ENCODE results near the gene DEFB118.

Gene DEFB118

GRCh38 chr20:31415653-31416052 is 47.3 kb downstream of the DEFB118 start:
- H3K4me1 ChIP-seq: no peaks in the 10 kb centered on the region
- H3K36me3 ChIP-seq (replicated peaks): no peaks in the 10 kb centered on the region
- H3K9me3 ChIP-seq: no peaks in the 10 kb centered on the region
- in situ Hi-C loops (cut with MboI; ENCODE audit: low sequenced_read_pairs): no loop called here
- no peak overlapping the region for H3K4me3 ChIP-seq
- peaks cover 9% of the 10 kb centered on the region; the same call in 1 of the 2 replicates for H3K27me3 ChIP-seq (ENCODE audit: low read depth)
- no peak for DNase-seq (ENCODE audit: low spot score in 2 of 2)

- Histone ChIP-seq H3K4me1 (no peaks in the 10 kb centered on the region), H3K4me3 (no peak overlapping the region), H3K27me3 (ENCODE audit: low read depth) (no peaks in the 10 kb centered on the region; the same call in 1 of the 2 replicates), H3K9me3 (no peaks in the 10 kb centered on the region), H3K36me3 (replicated peaks) (no peaks in the 10 kb centered on the region)
- DNase-seq (ENCODE audit: low spot score in 2 of 2): no peak
- in situ Hi-C loops (cut with MboI; ENCODE audit: low sequenced_read_pairs): no loop called here
Measured at GRCh38 chr20:31418307-31418706, 49.9 kb downstream of the DEFB118 start.
